ENCODE data around the gene ARHGEF37. TPM values are rescaled to one million over a fixed set of nuclear protein-coding genes. Genes with fewer than 3 reads are reported as not detected.

The ARHGEF37 gene
- total RNA-seq, 1 experiment from 2014 or later: 0.42 TPM

DNA sequence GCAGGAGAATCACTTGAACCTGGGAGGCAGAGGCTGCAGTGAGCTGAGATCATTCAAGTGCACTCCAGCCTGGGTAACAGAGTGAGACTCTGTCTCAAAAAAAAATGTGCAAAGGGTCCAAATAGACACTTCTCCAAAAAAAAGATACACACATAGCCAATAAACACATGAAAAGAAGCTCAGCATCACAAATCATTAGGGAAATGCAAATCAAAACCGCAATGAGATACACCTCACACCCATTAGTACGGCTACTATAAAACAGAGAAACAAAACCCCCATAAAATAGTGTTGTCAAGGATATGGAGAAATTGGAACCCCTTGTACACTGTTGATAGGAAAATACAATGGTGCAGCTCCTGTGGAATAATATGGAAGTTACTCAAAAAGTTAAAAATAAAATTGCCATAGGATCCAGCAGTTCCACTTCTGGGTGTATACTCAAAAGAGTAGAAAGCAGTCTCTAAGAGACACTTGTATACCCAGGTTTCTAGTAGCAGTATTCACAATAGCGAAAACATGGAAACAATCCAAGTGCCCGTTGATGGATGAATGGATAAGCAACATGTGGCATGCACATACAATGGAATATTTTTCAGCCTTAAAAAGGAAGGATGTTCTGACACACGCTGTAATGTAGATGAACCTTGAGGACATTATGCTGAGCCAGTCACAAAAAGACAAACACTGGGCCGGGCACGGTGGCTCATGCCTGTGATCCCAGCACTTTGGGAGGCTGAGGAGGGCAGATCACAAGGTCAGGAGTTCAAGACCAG lies 91.6 kb downstream of the ARHGEF37 start:
- no peak overlapping the region for H3K23ac ChIP-seq (ENCODE audit: insufficient read length, low read depth, low read length)
- H3K27ac Mint-ChIP-seq: no peak overlapping the region; a peak in 1 of 7 replicates
- no CpG with 5 or more reads among the region's 7 CpGs for WGBS (ENCODE audit: extremely low coverage, insufficient read length, low lambda C conversion rate)

More for the DNA sequence above, 91.6 kb downstream of the ARHGEF37 start:
- Histone ChIP-seq H2BK20ac (ENCODE audit: low read depth, low read length, poor library complexity, severe bottlenecking) (no peak overlapping the region), H2BK5ac (ENCODE audit: insufficient read length, low read length) (no peak overlapping the region), H4K8ac (replicated peaks; ENCODE audit: insufficient read length, low read depth, low read length) (no peak overlapping the region), H3K18ac (ENCODE audit: insufficient read length, low read depth, low read length) (no peak overlapping the region), H3K79me1 (ENCODE audit: insufficient read depth, low read depth, low read length, poor library complexity, severe bottlenecking) (no peaks in the 10 kb centered on the region), H3K27ac (ENCODE audit: insufficient read length, low read depth, low read length) (no peak overlapping the region), H3K14ac (ENCODE audit: insufficient read depth, low read length) (no peak overlapping the region), H2AK5ac (ENCODE audit: insufficient read length, low read length) (no peak overlapping the region), H4K5ac (ENCODE audit: insufficient read length, low read depth, low read length) (no peak overlapping the region), H3K56ac (ENCODE audit: insufficient read length, low read depth, low read length) (no peak overlapping the region), H3K9me3 (ENCODE audit: control insufficient read depth, low read depth, low read length) (no peaks in the 10 kb centered on the region), H3K9ac (ENCODE audit: extremely low read depth, insufficient read length, low read length) (no peak overlapping the region), H2AFZ (ENCODE audit: low read length) (no peak overlapping the region), H2BK15ac (ENCODE audit: low read depth, low read length) (no peak overlapping the region), H3K4me2 (ENCODE audit: insufficient read depth, insufficient read length, low read length) (no peak overlapping the region), H3T11ph (ENCODE audit: low read length) (no peak overlapping the region), H3K23me2 (ENCODE audit: insufficient read length, low read depth, low read length, poor library complexity, severe bottlenecking) (no peaks in the 10 kb centered on the region), H2BK120ac (ENCODE audit: low read depth, low read length, poor library complexity, severe bottlenecking) (no peak overlapping the region), H3K4me1 (ENCODE audit: insufficient read depth, low read length) (no peaks in the 10 kb centered on the region), H4K20me1 (ENCODE audit: control insufficient read depth, insufficient read depth, insufficient read length) (no peaks in the 10 kb centered on the region), H3K79me2 (ENCODE audit: insufficient read depth, low read length) (no peaks in the 10 kb centered on the region), H3K4ac (ENCODE audit: low read depth, low read length) (no peak overlapping the region), H2BK12ac (ENCODE audit: insufficient read length, low read depth, low read length) (no peak overlapping the region), H3K27me3 (ENCODE audit: insufficient read depth, low read length) (no peaks in the 10 kb centered on the region), H4K91ac (ENCODE audit: insufficient read length, low read depth, low read length) (no peak overlapping the region)
- Mint-ChIP-seq H3K27me3 (ENCODE audit: low read depth) (peaks cover 5% of the 10 kb centered on the region), H3K4me3 (no peak overlapping the region), H3K9me3 (peaks cover 15 to 25% of the 10 kb centered on the region in 2 experiments), H3K4me1 (no peaks in the 10 kb centered on the region), H3K36me3 (ENCODE audit: insufficient read depth in 1 of 3, low read depth in 3 of 3) (peaks cover 0 to 4% (median 0%) of the 10 kb centered on the region in 3 experiments; a peak in 1 of 7 replicates)
- no peak for DNase-seq
- TF ChIP-seq, protein P1, sequence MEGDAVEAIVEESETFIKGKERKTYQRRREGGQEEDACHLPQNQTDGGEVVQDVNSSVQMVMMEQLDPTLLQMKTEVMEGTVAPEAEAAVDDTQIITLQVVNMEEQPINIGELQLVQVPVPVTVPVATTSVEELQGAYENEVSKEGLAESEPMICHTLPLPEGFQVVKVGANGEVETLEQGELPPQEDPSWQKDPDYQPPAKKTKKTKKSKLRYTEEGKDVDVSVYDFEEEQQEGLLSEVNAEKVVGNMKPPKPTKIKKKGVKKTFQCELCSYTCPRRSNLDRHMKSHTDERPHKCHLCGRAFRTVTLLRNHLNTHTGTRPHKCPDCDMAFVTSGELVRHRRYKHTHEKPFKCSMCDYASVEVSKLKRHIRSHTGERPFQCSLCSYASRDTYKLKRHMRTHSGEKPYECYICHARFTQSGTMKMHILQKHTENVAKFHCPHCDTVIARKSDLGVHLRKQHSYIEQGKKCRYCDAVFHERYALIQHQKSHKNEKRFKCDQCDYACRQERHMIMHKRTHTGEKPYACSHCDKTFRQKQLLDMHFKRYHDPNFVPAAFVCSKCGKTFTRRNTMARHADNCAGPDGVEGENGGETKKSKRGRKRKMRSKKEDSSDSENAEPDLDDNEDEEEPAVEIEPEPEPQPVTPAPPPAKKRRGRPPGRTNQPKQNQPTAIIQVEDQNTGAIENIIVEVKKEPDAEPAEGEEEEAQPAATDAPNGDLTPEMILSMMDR (conservative IDR thresholded peaks at IDR 0.05): no peak
